Caco-2 (cell line): Measurements from ENCODE around the gene CLASRP. TPM values are rescaled to one million over a fixed set of nuclear protein-coding genes. Genes with fewer than 3 reads are reported as not detected.

ENCODE experiments used
- BruUV-seq: library from RNA; stranded (reverse); fragments of 400-500 nt; replicated peaks from 2 replicates; lab custom pipeline; 2021; lab: Mats Ljungman, UMichigan
- CTCF ChIA-PET: fragments of 300-600 bp; sonication (Branson Sonifier 250); formaldehyde crosslinking; loops from one replicate; lab custom pipeline; 2022; ENCODE audit warnings: antibody characterized with exemption; lab: Charles Lee
- POLR2A ChIA-PET: fragments of 300-600 bp; sonication (Branson Sonifier 250); formaldehyde crosslinking; loops from one replicate; lab custom pipeline; 2022; ENCODE audit warnings: antibody characterized with exemption; lab: Charles Lee
- DNase-seq, 2 experiments: peaks; one replicate each; pipeline versions ENCODE4 v3.0.0 to v3.0.0-alpha.2; 2020 to 2022
- H3K27me3 ChIP-seq: replicated peaks from 2 replicates; pipeline ENCODE4 v1.6.0; 2011; ENCODE audit warnings: low read length; ENCODE audit not compliant: control insufficient read depth, insufficient read depth
- H3K36me3 ChIP-seq: 2 replicates; pipeline ENCODE4 v1.5.1; 2011; ENCODE audit warnings: low read length; ENCODE audit not compliant: control insufficient read depth, insufficient read depth
- H3K4me1 ChIP-seq: fragments of 250-450 bp; sonication (Bioruptor Pico); 2 replicates; pipeline ENCODE4 v1.5.1; 2020; ENCODE audit warnings: mild to moderate bottlenecking
- H3K4me3 ChIP-seq: 2 replicates; pipeline ENCODE4 v1.5.1; 2011; ENCODE audit warnings: low read depth, mild to moderate bottlenecking, control low read depth, low read length
- H3K9me3 ChIP-seq: fragments of 250-450 bp; sonication (Bioruptor Pico); 2 replicates; pipeline ENCODE4 v1.5.1; 2020; ENCODE audit warnings: mild to moderate bottlenecking, moderate library complexity
- H3K27ac Mint-ChIP-seq: one replicate; pipeline ENCODE4 v1.8.0; 2022; ENCODE audit warnings: mixed read lengths; ENCODE audit not compliant: unreplicated experiment
- H3K27me3 Mint-ChIP-seq: one replicate; pipeline ENCODE4 v1.8.0; 2022; ENCODE audit warnings: mixed read lengths; ENCODE audit not compliant: insufficient read depth, unreplicated experiment
- H3K36me3 Mint-ChIP-seq: one replicate; pipeline ENCODE4 v1.8.0; 2022; ENCODE audit warnings: mild to moderate bottlenecking, mixed read lengths; ENCODE audit not compliant: insufficient read depth, unreplicated experiment
- H3K4me1 Mint-ChIP-seq: one replicate; pipeline ENCODE4 v1.8.0; 2022; ENCODE audit warnings: low read depth, mixed read lengths; ENCODE audit not compliant: unreplicated experiment
- H3K4me3 Mint-ChIP-seq: one replicate; pipeline ENCODE4 v1.8.0; 2022; ENCODE audit warnings: mild to moderate bottlenecking, moderate library complexity, mixed read lengths; ENCODE audit not compliant: unreplicated experiment
- H3K9me3 Mint-ChIP-seq: one replicate; pipeline ENCODE4 v1.8.0; 2022; ENCODE audit warnings: mixed read lengths; ENCODE audit not compliant: unreplicated experiment
- CTCF ChIP-seq, 2 experiments: fragments of 200-600 bp in 1 of 2; IDR thresholded peaks; 1 replicate in 1 of 2; 2 replicates in 1 of 2; pipeline versions ENCODE4 v1.5.1 to v1.8.0; 2011 to 2022; ENCODE audit warnings: antibody characterized with exemption in 1 of 2, control low read depth in 1 of 2, inconsistent platforms in 1 of 2, low read depth in 1 of 2, low read length in 1 of 2, mild to moderate bottlenecking in 1 of 2, moderate library complexity in 1 of 2; ENCODE audit not compliant: insufficient read depth in 1 of 2, severe bottlenecking in 1 of 2, unreplicated experiment in 1 of 2
- intact Hi-C: fragments of 100-400 bp; cut with micrococcal nuclease; formaldehyde crosslinking; loops from one replicate; pipeline ENCODE4 v1.10.0; 2022; ENCODE audit not compliant: unreplicated experiment
- total RNA-seq: library from RNA; stranded (reverse); gene quantifications from 2 replicates; pipeline ENCODE4 v1.2.3, GENCODE V29; 2022

CLASRP gene
- total RNA-seq, 1 experiment from 2014 or later, result 104 TPM

GRCh38 chr19:45078390-45079062 lies 39.7 kb downstream of the CLASRP start:
- Histone ChIP-seq H3K27me3 (no peaks in the 10 kb centered on the region), H3K9me3 (no peaks in the 10 kb centered on the region), H3K4me1 (peaks cover 24% of the 10 kb centered on the region), H3K36me3 (no peaks in the 10 kb centered on the region), H3K4me3 (peak overlapping the region; percentile 99)
- Mint-ChIP-seq H3K4me3 (peak overlapping the region; percentile 98), H3K27me3 (no peaks in the 10 kb centered on the region), H3K27ac (peak overlapping the region; percentile 94), H3K36me3 (peaks cover 54% of the 10 kb centered on the region), H3K9me3 (no peaks in the 10 kb centered on the region), H3K4me1 (peaks cover 28% of the 10 kb centered on the region)
- POLR2A ChIA-PET, result interaction anchor here (1.6 kb wide), 1 partner anchor 13 kb away, joined by 6 read pairs; no protein-coding TSS in a partner anchor
- no peak for DNase-seq
- TF ChIP-seq CTCF (IDR thresholded peaks at IDR 0.05; ENCODE audit: insufficient read depth in 1 of 2, low read depth in 1 of 2, low read length in 1 of 2, severe bottlenecking in 1 of 2, unreplicated experiment in 1 of 2), result no peak
- intact Hi-C loops, result loop anchor here (5.0 to 10.0 kb wide), 2 partner anchors 76 to 174 kb away; partner anchors contain the start of genes APOE and RELB
- BruUV-seq, result no TSS peak
- CTCF ChIA-PET, result interaction anchor here (0.6 to 1.0 kb wide), 2 partner anchors 13 to 75 kb away, joined by 3 to 7 read pairs; no protein-coding TSS in a partner anchor

GRCh38 chr19:45079063-45079910 lies 40.4 kb downstream of the CLASRP start, which contains the start of gene GEMIN7:
GEMIN7 (plus strand) TSS chr19:45079260; CDS start chr19:45090115, 10,855 bp downstream.
- peak in 1 of 2 experiments; percentile 28 for TF ChIP-seq CTCF (IDR thresholded peaks at IDR 0.05; ENCODE audit: insufficient read depth in 1 of 2, low read depth in 1 of 2, low read length in 1 of 2, severe bottlenecking in 1 of 2, unreplicated experiment in 1 of 2)
- DNase-seq, result peak; percentile 82 to 94
- Mint-ChIP-seq H3K27ac (peak within 1 kb of the TSS; percentile 94), H3K9me3 (no peaks in the 10 kb centered on the region), H3K4me1 (peaks cover 28% of the 10 kb centered on the region), H3K36me3 (peaks cover 57% of the 10 kb centered on the region), H3K27me3 (no peaks in the 10 kb centered on the region), H3K4me3 (peak within 1 kb of the TSS; percentile 98)
- Histone ChIP-seq H3K36me3 (no peaks in the 10 kb centered on the region), H3K4me1 (peaks cover 24% of the 10 kb centered on the region), H3K9me3 (no peaks in the 10 kb centered on the region), H3K27me3 (no peaks in the 10 kb centered on the region), H3K4me3 (peak within 1 kb of the TSS; percentile 99)
- ChIA-PET POLR2A (interaction anchor here (1.6 kb wide), 1 partner anchor 13 kb away, joined by 6 read pairs; no protein-coding TSS in a partner anchor), CTCF (interaction anchor here (0.6 to 1.0 kb wide), 2 partner anchors 12 to 76 kb away, joined by 3 to 7 read pairs; no protein-coding TSS in a partner anchor)
- intact Hi-C loops, result loop anchor here (5.0 to 10.0 kb wide), 2 partner anchors 77 to 174 kb away; partner anchors contain the start of genes APOE and RELB
- TSS peak; percentile 66 for BruUV-seq
